Neural cell (in vitro differentiated cells): Measurements from ENCODE around the gene TNIP1.

Experiments
- CTCF ChIP-seq: fragments of 450-650 bp; IDR thresholded peaks from 2 replicates; pipeline ENCODE4 v1.5.1; 2014; ENCODE audit warnings: antibody characterized with exemption, mild to moderate bottlenecking, moderate library complexity; ENCODE audit not compliant: poor library complexity, severe bottlenecking
- EP300 ChIP-seq: fragments of 450-650 bp; conservative IDR thresholded peaks from 2 replicates; pipeline ENCODE4 v1.6.1; 2014; ENCODE audit warnings: antibody characterized with exemption, mild to moderate bottlenecking, moderate library complexity; ENCODE audit not compliant: poor library complexity, severe bottlenecking
- EZH2 ChIP-seq: fragments of 200-600, 300-800 bp; shearing (Covaris generic), sonication (generic); IDR thresholded peaks from 2 replicates; pipeline ENCODE4 v1.6.1; 2014; ENCODE audit warnings: antibody characterized with exemption, low read length, borderline replicate concordance, mild to moderate bottlenecking; ENCODE audit not compliant: insufficient read depth, poor library complexity, severe bottlenecking
- MXI1 ChIP-seq: fragments of 450-650 bp; conservative IDR thresholded peaks from 2 replicates; pipeline ENCODE4 v1.6.1; 2014; ENCODE audit warnings: antibody characterized with exemption, mild to moderate bottlenecking; ENCODE audit not compliant: poor library complexity, severe bottlenecking
- POLR2AphosphoS5 ChIP-seq: IDR thresholded peaks from 2 replicates; pipeline ENCODE4 v1.6.1; 2012
- RAD21 ChIP-seq: fragments of 450-650 bp; conservative IDR thresholded peaks from 2 replicates; pipeline ENCODE4 v1.6.1; 2014; ENCODE audit warnings: antibody characterized with exemption, mild to moderate bottlenecking, moderate library complexity
- REST ChIP-seq: IDR thresholded peaks from 2 replicates; pipeline ENCODE4 v1.6.1; 2012; ENCODE audit warnings: borderline replicate concordance
- SMC3 ChIP-seq: fragments of 450-650 bp; conservative IDR thresholded peaks from 2 replicates; pipeline ENCODE4 v1.6.1; 2014; ENCODE audit warnings: antibody characterized with exemption, mild to moderate bottlenecking, moderate library complexity; ENCODE audit not compliant: poor library complexity
- TAF1 ChIP-seq: IDR thresholded peaks from 2 replicates; pipeline ENCODE4 v1.6.1; 2012; ENCODE audit warnings: low read depth

GRCh38 chr5:151036556-151036955 lies 44.3 kb downstream of the TNIP1 start:
- TF ChIP-seq CTCF (no peak), TAF1 (no peak), REST (no peak), POLR2AphosphoS5 (no peak), EZH2 (no peak), MXI1 (no peak), EP300 (no peak), SMC3 (no peak), RAD21 (no peak)
